ENCODE measurements around the gene HIGD1B. TPM values are rescaled to one million over a fixed set of nuclear protein-coding genes. Genes with fewer than 3 reads are reported as not detected.

HIGD1B gene
- total RNA-seq, 1 donor from 2014 or later = 0.82 TPM

DNA sequence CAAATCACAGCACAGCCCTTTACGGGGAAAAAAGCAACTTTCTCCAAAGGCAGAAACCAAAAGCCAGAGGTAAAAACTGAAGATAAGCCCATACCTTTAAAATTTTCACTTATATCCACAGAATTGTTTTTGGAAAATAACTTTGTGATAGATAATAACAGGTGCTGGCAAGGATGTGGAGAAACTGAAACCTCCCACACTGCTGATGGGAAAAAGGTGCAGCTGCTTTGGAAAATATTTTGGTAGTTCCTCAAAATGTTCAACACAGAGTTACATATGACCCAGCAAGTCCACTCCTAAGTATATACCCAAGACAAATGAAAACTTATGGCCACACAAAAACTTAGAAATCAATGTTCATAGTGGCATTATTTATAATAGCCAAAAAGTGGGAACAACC is 39.3 kb downstream of the HIGD1B start:
- Mint-ChIP-seq H3K36me3 (ENCODE audit: low read depth) (peaks cover 23% of the 10 kb centered on the region), H3K4me1 (ENCODE audit: low read depth) (no peaks in the 10 kb centered on the region), H3K27me3 (ENCODE audit: low read depth) (no peaks in the 10 kb centered on the region), H3K27ac (ENCODE audit: unreplicated experiment) (no peak overlapping the region), H3K9me3 (ENCODE audit: low read depth) (no peaks in the 10 kb centered on the region), H3K4me3 (ENCODE audit: unreplicated experiment) (no peak overlapping the region)
- TF ChIP-seq CTCF (IDR thresholded peaks at IDR 0.05) = no peak
- no peak for DNase-seq (ENCODE audit: low spot score)

- H3K27ac Mint-ChIP-seq (ENCODE audit: unreplicated experiment) = no peak overlapping the region
- no peak overlapping the region for H3K4me3 Mint-ChIP-seq (ENCODE audit: unreplicated experiment)
- DNase-seq (ENCODE audit: low spot score) = no peak
- TF ChIP-seq CTCF (IDR thresholded peaks at IDR 0.05) = no peak
- peaks cover 17% of the 10 kb centered on the region for H3K36me3 Mint-ChIP-seq (ENCODE audit: low read depth)
- H3K27me3 Mint-ChIP-seq (ENCODE audit: low read depth) = no peaks in the 10 kb centered on the region
- no peaks in the 10 kb centered on the region for H3K4me1 Mint-ChIP-seq (ENCODE audit: low read depth)
- H3K9me3 Mint-ChIP-seq (ENCODE audit: low read depth) = no peaks in the 10 kb centered on the region
Measured at GRCh38 chr17:44887971-44888954, 40.6 kb downstream of the HIGD1B start.

GRCh38 chr17:44889003-44889402 is 41.3 kb downstream of the HIGD1B start:
- no peaks in the 10 kb centered on the region for H3K9me3 Mint-ChIP-seq (ENCODE audit: low read depth)
- H3K27ac Mint-ChIP-seq (ENCODE audit: unreplicated experiment) = no peak overlapping the region
- no peak for TF ChIP-seq CTCF (IDR thresholded peaks at IDR 0.05)
- H3K4me3 Mint-ChIP-seq (ENCODE audit: unreplicated experiment) = no peak overlapping the region
- H3K27me3 Mint-ChIP-seq (ENCODE audit: low read depth) = no peaks in the 10 kb centered on the region
- DNase-seq (ENCODE audit: low spot score) = no peak
- H3K4me1 Mint-ChIP-seq (ENCODE audit: low read depth) = no peaks in the 10 kb centered on the region
- peaks cover 15% of the 10 kb centered on the region for H3K36me3 Mint-ChIP-seq (ENCODE audit: low read depth)

- Mint-ChIP-seq H3K9me3 (ENCODE audit: low read depth) (no peaks in the 10 kb centered on the region), H3K27me3 (ENCODE audit: low read depth) (no peaks in the 10 kb centered on the region), H3K36me3 (ENCODE audit: low read depth) (peaks cover 8% of the 10 kb centered on the region), H3K27ac (ENCODE audit: unreplicated experiment) (no peak overlapping the region), H3K4me3 (ENCODE audit: unreplicated experiment) (no peak overlapping the region), H3K4me1 (ENCODE audit: low read depth) (no peaks in the 10 kb centered on the region)
- no peak for TF ChIP-seq CTCF (IDR thresholded peaks at IDR 0.05)
- no peak for DNase-seq (ENCODE audit: low spot score)
Measured at GRCh38 chr17:44892250-44892649, 44.6 kb downstream of the HIGD1B start.

DNA sequence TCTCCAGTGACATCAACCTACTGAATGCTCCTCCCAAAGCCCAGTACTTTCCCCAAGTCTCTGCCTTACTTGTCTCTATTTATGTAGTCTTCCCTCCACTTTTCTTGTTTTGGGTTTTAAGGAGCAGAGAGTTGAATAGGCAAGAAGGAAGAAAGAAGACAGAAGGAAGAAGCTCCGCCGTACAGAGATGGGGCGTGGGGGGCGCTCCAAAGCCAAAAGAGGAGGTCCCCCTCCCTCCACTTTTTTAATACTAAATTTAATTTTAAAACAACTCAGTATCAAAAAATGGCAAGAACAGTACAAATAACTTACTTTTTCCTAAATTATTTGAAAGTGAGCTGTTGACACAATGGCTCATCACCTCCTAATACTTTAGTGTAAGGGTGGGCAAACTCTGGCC is 47.0 kb downstream of the HIGD1B start:
- Mint-ChIP-seq H3K4me1 (ENCODE audit: low read depth) (peaks cover 13% of the 10 kb centered on the region), H3K9me3 (ENCODE audit: low read depth) (no peaks in the 10 kb centered on the region), H3K27ac (ENCODE audit: unreplicated experiment) (no peak overlapping the region), H3K27me3 (ENCODE audit: low read depth) (no peaks in the 10 kb centered on the region), H3K36me3 (ENCODE audit: low read depth) (peaks cover 8% of the 10 kb centered on the region), H3K4me3 (ENCODE audit: unreplicated experiment) (no peak overlapping the region)
- no peak for DNase-seq (ENCODE audit: low spot score)
- TF ChIP-seq CTCF (IDR thresholded peaks at IDR 0.05) = no peak

Measured in chondrocyte (in vitro differentiated cells).